GM23248 (cell line): ENCODE measurements around the gene MAGIX. TPM values are rescaled to one million over a fixed set of nuclear protein-coding genes. Genes with fewer than 3 reads are reported as not detected.

Source experiments
- DNase-seq: peaks from one replicate; pipeline ENCODE4 v3.0.0-alpha.2; 2015
- H2AFZ ChIP-seq: fragments of 200-600 bp; sonication (generic); 2 replicates; pipeline ENCODE4 v1.6.1; 2016; ENCODE audit warnings: antibody characterized with exemption
- H3F3A ChIP-seq: fragments of 200-600 bp; sonication (generic); 2 replicates; pipeline ENCODE4 v1.6.1; 2016; ENCODE audit warnings: mild to moderate bottlenecking, antibody characterized with exemption, mixed run types; ENCODE audit not compliant: insufficient read depth
- H3K27ac ChIP-seq: fragments of 200-600 bp; sonication (generic); 2 replicates; pipeline ENCODE4 v1.5.1; 2016; ENCODE audit warnings: mild to moderate bottlenecking
- H3K27me3 ChIP-seq: fragments of 200-600 bp; sonication (generic); replicated peaks from 2 replicates; pipeline ENCODE4 v1.6.1; 2016; ENCODE audit warnings: mild to moderate bottlenecking; ENCODE audit not compliant: insufficient read depth
- H3K36me3 ChIP-seq: fragments of 200-600 bp; sonication (generic); 2 replicates; pipeline ENCODE4 v1.6.1; 2016; ENCODE audit warnings: low read depth, mild to moderate bottlenecking
- H3K4me1 ChIP-seq: fragments of 200-600 bp; sonication (generic); 2 replicates; pipeline ENCODE4 v1.6.1; 2016; ENCODE audit warnings: mild to moderate bottlenecking; ENCODE audit not compliant: insufficient read depth
- H3K4me2 ChIP-seq: fragments of 200-600 bp; sonication (generic); one replicate; pipeline ENCODE4 v1.6.1; 2016; ENCODE audit warnings: mild to moderate bottlenecking; ENCODE audit not compliant: unreplicated experiment
- H3K4me3 ChIP-seq: fragments of 200-600 bp; sonication (generic); 2 replicates; pipeline ENCODE4 v1.5.1; 2016; ENCODE audit warnings: mild to moderate bottlenecking
- H3K79me2 ChIP-seq: fragments of 200-600 bp; sonication (generic); 2 replicates; pipeline ENCODE4 v1.6.1; 2016; ENCODE audit warnings: mild to moderate bottlenecking; ENCODE audit not compliant: insufficient read depth
- H3K9ac ChIP-seq: fragments of 200-600 bp; sonication (generic); 2 replicates; pipeline ENCODE4 v1.6.1; 2016; ENCODE audit warnings: mild to moderate bottlenecking
- H3K9me2 ChIP-seq: fragments of 200-600 bp; sonication (generic); 2 replicates; pipeline ENCODE4 v1.6.1; 2016; ENCODE audit warnings: mixed run types, mild to moderate bottlenecking, moderate library complexity; ENCODE audit not compliant: insufficient read depth
- H3K9me3 ChIP-seq: fragments of 200-600 bp; sonication (generic); one replicate; pipeline ENCODE4 v1.6.1; 2017; ENCODE audit warnings: low read depth
- H4K20me1 ChIP-seq: fragments of 200-600 bp; sonication (generic); 2 replicates; pipeline ENCODE4 v1.6.0; 2016; ENCODE audit not compliant: insufficient read depth
- EZH2 ChIP-seq: fragments of 200-600 bp; sonication (generic); IDR thresholded peaks from 2 replicates; pipeline ENCODE4 v1.6.1; 2018; ENCODE audit warnings: antibody characterized with exemption, mild to moderate bottlenecking; ENCODE audit not compliant: insufficient read depth, poor library complexity, severe bottlenecking
- EZH2phosphoT487 ChIP-seq: fragments of 200-600 bp; sonication (generic); IDR thresholded peaks from 2 replicates; pipeline ENCODE4 v1.6.1; 2018; ENCODE audit warnings: antibody characterized with exemption, moderate library complexity, mild to moderate bottlenecking, low read depth; ENCODE audit not compliant: insufficient read depth
- WGBS, 2 experiments: methylation state at CpG; one replicate each; pipeline ENCODE4 v1.1.6; 2015 to 2017; ENCODE audit warnings: low lambda C conversion rate in 2 of 2, low coverage in 1 of 2; ENCODE audit errors: missing lambda C conversion rate in 2 of 2; 5-methylcytosine and 5-hydroxymethylcytosine counted together
- in situ Hi-C: fragments of 300-500 bp; cut with MboI; formaldehyde crosslinking; loops from 2 replicates; pipeline ENCODE4 v1.15.0; 2020
- polyA plus RNA-seq: library from polyadenylated mRNA; unstranded; fragments of >200 nt; fragmentation: Nextera tagmentation; extraction: Ambion mirVana; gene quantifications from 2 replicates; pipeline ENCODE4 v1.2.1, GENCODE V29; 2016
- total RNA-seq: library from RNA; depleted of rRNA; stranded (reverse); fragments of >200 nt; shearing (Covaris generic); gene quantifications from 2 replicates; pipeline ENCODE4 v1.2.3, GENCODE V29; 2014

MAGIX gene
- total and polyA plus RNA-seq, 2 experiments from 2014 or later, result 1.5 to 8.0 TPM

DNA sequence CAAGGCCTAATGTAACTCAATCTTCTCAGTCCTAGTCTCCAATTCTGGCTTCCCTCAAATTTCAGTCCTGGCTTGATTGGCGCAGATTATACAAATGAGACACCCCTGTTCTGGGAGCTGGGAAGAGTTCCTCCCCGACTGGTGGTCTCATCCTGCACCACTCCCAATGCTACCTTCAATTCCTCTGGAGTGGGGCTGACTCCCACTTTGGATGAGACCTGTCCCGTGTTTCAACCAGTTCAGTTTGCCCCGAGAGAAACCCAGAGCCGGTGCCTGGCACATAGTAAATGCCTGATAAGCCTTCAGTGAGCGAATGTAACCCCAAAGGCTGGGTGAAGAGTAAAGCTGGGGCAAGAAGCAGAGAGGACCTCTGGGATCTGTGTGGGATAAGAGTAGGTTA lies 41.5 kb downstream of the MAGIX start:
- Histone ChIP-seq H3K9ac (no peak overlapping the region), H2AFZ (no peak overlapping the region), H3K36me3 (no peaks in the 10 kb centered on the region), H3K9me2 (no peaks in the 10 kb centered on the region), H3K4me2 (no peak overlapping the region), H4K20me1 (no peaks in the 10 kb centered on the region), H3K27ac (no peak overlapping the region), H3K79me2 (no peaks in the 10 kb centered on the region), H3K4me1 (no peaks in the 10 kb centered on the region), H3K4me3 (no peak overlapping the region), H3F3A (no peaks in the 10 kb centered on the region), H3K27me3 (no peaks in the 10 kb centered on the region), H3K9me3 (no peaks in the 10 kb centered on the region)
- no peak for DNase-seq
- 61 to 68% methylated on average over 6 of the region's 6 CpGs for WGBS, 2 experiments
- in situ Hi-C loops, result no loop called here
- TF ChIP-seq EZH2phosphoT487 (no peak), EZH2 (no peak)

DNA sequence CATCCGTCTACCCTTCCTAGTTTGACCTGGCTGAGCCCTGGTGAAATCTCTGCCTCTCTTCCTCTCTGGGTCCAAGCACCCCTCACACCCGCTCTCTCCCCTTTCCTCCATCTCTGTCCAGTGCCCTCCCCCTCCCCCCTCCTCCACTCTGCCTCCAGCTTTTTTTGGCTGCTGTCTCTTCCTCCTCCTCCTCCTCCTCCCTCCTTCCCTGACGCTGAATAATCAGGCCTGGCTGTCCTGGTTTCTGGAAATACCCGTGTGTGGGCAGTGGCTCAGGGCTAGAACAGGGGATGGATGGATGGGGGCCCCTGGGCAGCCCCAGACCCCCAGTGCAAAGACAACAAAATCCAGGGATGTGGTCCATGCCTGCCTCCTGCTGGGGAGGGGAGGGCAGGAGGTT lies 42.2 kb downstream of the MAGIX start:
- H3K27me3 ChIP-seq, result no peaks in the 10 kb centered on the region
- no peaks in the 10 kb centered on the region for H3K9me2 ChIP-seq
- no peak overlapping the region for H3K27ac ChIP-seq
- no peaks in the 10 kb centered on the region for H4K20me1 ChIP-seq
- no peak overlapping the region for H3K9ac ChIP-seq
- H2AFZ ChIP-seq, result no peak overlapping the region
- 0 to 30% methylated on average over 3 to 4 of the region's 4 CpGs for WGBS, 2 experiments
- no peaks in the 10 kb centered on the region for H3K9me3 ChIP-seq
- no peak for DNase-seq
- no peaks in the 10 kb centered on the region for H3K79me2 ChIP-seq
- no peak overlapping the region for H3K4me2 ChIP-seq
- in situ Hi-C loops, result no loop called here
- H3K4me3 ChIP-seq, result no peak overlapping the region
- TF ChIP-seq EZH2phosphoT487, result no peak
- TF ChIP-seq EZH2, result no peak
- H3K4me1 ChIP-seq, result no peaks in the 10 kb centered on the region
- H3K36me3 ChIP-seq, result no peaks in the 10 kb centered on the region
- H3F3A ChIP-seq, result no peaks in the 10 kb centered on the region

DNA sequence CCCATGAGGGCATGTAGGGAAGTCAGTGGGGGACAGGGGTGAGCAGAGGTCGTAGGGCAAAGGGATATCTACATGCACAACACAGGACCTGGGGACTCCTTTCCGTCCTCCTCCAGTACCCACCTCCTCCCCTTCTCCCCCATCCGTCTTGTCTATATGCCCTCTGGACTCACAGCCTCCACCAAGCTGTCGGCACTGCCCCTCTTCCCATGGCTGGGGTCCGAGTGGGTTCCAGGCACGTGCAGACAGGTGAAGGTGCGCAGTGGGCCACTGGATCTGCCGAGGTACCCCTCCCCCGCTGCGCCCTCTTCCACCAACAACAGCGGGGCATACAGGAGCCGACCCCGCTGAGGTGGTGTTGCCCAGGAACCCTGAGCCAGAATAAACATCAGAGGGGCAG lies 42.9 kb downstream of the MAGIX start:
- Histone ChIP-seq H3K4me2 (no peak overlapping the region), H2AFZ (no peak overlapping the region), H3K9me2 (no peaks in the 10 kb centered on the region), H3K36me3 (no peaks in the 10 kb centered on the region), H3F3A (no peaks in the 10 kb centered on the region), H3K9me3 (no peaks in the 10 kb centered on the region), H3K27me3 (no peaks in the 10 kb centered on the region), H4K20me1 (no peaks in the 10 kb centered on the region), H3K4me3 (no peak overlapping the region), H3K4me1 (no peaks in the 10 kb centered on the region), H3K79me2 (no peaks in the 10 kb centered on the region), H3K9ac (no peak overlapping the region), H3K27ac (no peak overlapping the region)
- DNase-seq, result no peak
- WGBS, 2 experiments, result 44 to 46% methylated on average over 5 to 13 of the region's 13 CpGs
- TF ChIP-seq EZH2phosphoT487, result no peak
- no peak for TF ChIP-seq EZH2
- in situ Hi-C loops, result no loop called here

DNA sequence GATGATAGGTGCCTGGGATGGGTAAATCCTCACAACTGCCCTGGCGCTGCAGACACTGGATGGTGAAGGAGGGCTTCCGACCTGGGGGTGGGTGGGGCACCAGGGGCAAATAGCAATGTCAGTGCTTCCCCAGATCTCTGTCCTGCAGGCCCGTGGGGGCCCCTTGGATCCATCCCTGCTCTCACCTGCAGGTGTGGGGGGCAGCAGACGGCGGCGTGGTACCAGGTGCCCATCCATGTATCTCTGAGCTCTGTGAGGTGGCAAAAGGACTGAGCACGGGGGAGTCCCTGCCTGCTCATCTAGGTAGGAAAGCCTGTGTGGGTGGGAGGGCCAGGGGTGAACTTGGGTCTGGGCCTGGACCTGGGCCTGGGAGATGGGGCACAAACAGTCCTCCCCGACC lies 44.0 kb downstream of the MAGIX start:
- in situ Hi-C loops, result no loop called here

DNA sequence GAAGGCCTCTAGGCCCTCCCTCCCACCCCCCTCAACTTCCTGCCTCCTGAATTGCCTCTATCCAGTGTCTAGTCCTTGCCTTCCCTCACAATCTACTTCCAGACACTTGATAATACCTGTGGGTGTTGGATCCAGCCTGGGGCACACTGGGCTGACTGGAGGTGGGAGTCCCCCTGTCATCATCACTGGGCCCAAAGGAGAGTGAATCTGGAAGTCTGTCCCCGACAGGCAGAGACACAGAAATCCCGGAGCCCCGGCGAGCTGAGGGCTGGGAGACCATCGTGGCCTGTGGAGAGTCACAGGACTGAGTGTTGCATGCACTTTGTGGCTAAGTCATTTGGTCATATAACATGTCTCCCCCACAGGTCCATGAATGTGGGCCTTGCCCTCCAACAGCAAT lies 45.8 kb downstream of the MAGIX start:
- Histone ChIP-seq H3K9me2 (no peaks in the 10 kb centered on the region), H3K27me3 (no peaks in the 10 kb centered on the region), H2AFZ (no peak overlapping the region), H3F3A (no peaks in the 10 kb centered on the region), H3K79me2 (no peaks in the 10 kb centered on the region), H3K4me3 (no peak overlapping the region), H3K9ac (no peak overlapping the region), H3K36me3 (no peaks in the 10 kb centered on the region), H3K9me3 (no peaks in the 10 kb centered on the region), H3K4me2 (no peak overlapping the region), H3K4me1 (no peaks in the 10 kb centered on the region), H4K20me1 (no peaks in the 10 kb centered on the region), H3K27ac (no peak overlapping the region)
- WGBS, 2 experiments, result 58% methylated on average over 5 of the region's 5 CpGs
- in situ Hi-C loops, result no loop called here
- TF ChIP-seq EZH2phosphoT487, result no peak
- TF ChIP-seq EZH2, result no peak
- no peak for DNase-seq

More for the DNA sequence above, 44.0 kb downstream of the MAGIX start:
- no peak for DNase-seq
- Histone ChIP-seq H4K20me1 (no peaks in the 10 kb centered on the region), H3K4me3 (no peak overlapping the region), H3K4me1 (no peaks in the 10 kb centered on the region), H3K9me3 (no peaks in the 10 kb centered on the region), H2AFZ (no peak overlapping the region), H3K4me2 (no peak overlapping the region), H3K9me2 (no peaks in the 10 kb centered on the region), H3K9ac (no peak overlapping the region), H3K36me3 (no peaks in the 10 kb centered on the region), H3F3A (no peaks in the 10 kb centered on the region), H3K27ac (no peak overlapping the region), H3K79me2 (no peaks in the 10 kb centered on the region), H3K27me3 (no peaks in the 10 kb centered on the region)
- 75 to 79% methylated on average over 1 to 2 of the region's 8 CpGs for WGBS, 2 experiments
- no peak for TF ChIP-seq EZH2phosphoT487
- no peak for TF ChIP-seq EZH2
